Tibial artery (tissue), 4 donors: Measurements from ENCODE around the gene WDR43.

ENCODE experiments used
- DNase-seq, 2 donors: peaks; one replicate each; pipeline ENCODE4 v3.0.0-alpha.2; 2019
- H3K27ac ChIP-seq, 2 donors: fragments of 200-600 bp; sonication (generic) in 1 of 2; 1 replicate in 1 of 2; 2 replicates in 1 of 2; pipeline ENCODE4 v1.5.1; 2018 to 2019; ENCODE audit warnings: mild to moderate bottlenecking in 1 of 2
- H3K27me3 ChIP-seq, 2 donors: fragments of 200-600 bp; sonication (generic) in 1 of 2; one replicate each; pipeline versions ENCODE4 v1.5.1 to v1.6.0; 2016 to 2019
- H3K36me3 ChIP-seq, 3 donors: fragments of 200-600 bp; sonication (generic) in 2 of 3; one replicate each; pipeline ENCODE4 v1.5.1; 2016 to 2019; ENCODE audit warnings: mild to moderate bottlenecking in 2 of 3
- H3K4me1 ChIP-seq, 4 donors: fragments of 200-600 bp; sonication (generic) in 2 of 4; 1 replicate in 3 of 4; 2 replicates in 1 of 4; pipeline ENCODE4 v1.5.1; 2016 to 2019
- H3K4me3 ChIP-seq, 2 donors: fragments of 200-600 bp; sonication (generic) in 1 of 2; 1 replicate in 1 of 2; 2 replicates in 1 of 2; pipeline ENCODE4 v1.5.1; 2018 to 2019; ENCODE audit warnings: mild to moderate bottlenecking in 2 of 2
- H3K9me3 ChIP-seq, 3 donors: fragments of 200-600 bp; sonication (generic) in 1 of 3; one replicate each; pipeline ENCODE4 v1.5.1; 2016 to 2019
- CTCF ChIP-seq, 2 experiments: fragments of 200-600 bp in 1 of 2; fragments of 450-650 bp in 1 of 2; IDR thresholded peaks; one replicate each; pipeline ENCODE4 v1.5.1; 2017 to 2019; ENCODE audit warnings: antibody characterized with exemption in 2 of 2, mild to moderate bottlenecking in 1 of 2, moderate library complexity in 1 of 2
- intact Hi-C: fragments of 100-400 bp; cut with DNase I; formaldehyde crosslinking; loops from one replicate; pipeline ENCODE4 v1.15.0; 2023; ENCODE audit warnings: low total_unique reads

WDR43 gene

DNA sequence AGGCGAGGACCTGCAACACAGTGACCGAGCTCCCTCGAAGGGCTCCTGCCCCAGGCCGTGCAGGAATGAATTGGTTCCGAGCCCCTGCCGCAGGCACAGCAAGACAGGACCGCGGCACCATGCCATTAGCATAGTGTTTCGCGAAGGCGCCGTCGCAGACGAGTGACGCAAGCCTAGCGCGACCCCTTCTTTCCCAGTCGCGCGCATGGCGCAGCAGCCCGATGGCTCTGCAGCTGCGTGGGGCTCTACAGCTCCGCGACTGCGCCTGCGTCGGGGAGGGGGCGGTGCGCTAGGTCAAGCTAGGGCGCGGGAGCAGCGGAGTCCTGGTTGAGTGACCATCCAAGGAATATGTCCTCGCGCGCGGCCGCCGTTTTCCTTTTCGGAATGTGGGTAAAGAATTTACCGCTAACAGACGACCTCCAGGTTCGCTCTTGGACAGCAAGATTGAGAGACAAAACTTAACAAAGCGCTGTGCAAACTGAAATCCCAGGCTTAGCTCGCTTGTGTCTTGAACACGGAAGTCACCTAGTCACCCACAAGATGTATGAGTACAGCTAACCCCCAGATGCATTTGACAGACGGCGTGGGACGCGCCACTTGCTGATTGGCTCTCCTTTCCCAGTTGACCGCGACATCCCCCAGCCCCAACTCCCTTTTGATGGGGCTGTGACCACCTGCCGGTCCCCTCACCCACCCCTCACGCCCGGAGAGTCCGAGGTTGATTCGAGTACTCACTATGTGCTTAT is 24.1 kb upstream of the WDR43 start, which contains the start of gene TRMT61B:
TRMT61B (minus strand) TSS at position 164 of the 746 bp plus-strand sequence; CDS start at position 132, 32 bp downstream.
- H3K27me3 ChIP-seq = no peaks in the 10 kb centered on the region

DNA sequence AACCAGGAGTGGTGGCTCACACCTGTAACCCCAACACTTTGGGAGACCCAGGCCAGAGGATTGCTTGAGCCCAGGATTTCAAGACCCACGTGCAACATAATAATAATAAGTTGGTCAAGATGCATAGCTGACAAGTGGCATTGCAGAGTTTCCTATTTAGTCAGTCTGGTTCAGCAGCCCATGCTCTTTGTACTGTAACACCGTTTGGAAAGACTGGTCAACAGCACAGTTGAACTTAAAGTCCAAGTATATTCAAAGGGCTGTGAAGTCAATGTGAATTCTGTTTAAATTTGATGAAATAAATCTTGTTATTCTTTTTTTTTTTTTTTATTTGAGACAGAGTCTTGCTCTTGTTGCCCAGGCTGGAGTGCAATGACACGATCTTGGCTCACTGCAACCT is 22.8 kb upstream of the WDR43 start:
- H3K27me3 ChIP-seq = no peaks in the 10 kb centered on the region
- no peaks in the 10 kb centered on the region for H3K36me3 ChIP-seq
- no peak for TF ChIP-seq CTCF (IDR thresholded peaks at IDR 0.05)
- H3K4me1 ChIP-seq = peaks cover 0 to 34% (median 23%) of the 10 kb centered on the region in 4 donors
- no peaks in the 10 kb centered on the region for H3K9me3 ChIP-seq
- H3K27ac ChIP-seq = no peak overlapping the region
- intact Hi-C loops = no loop called here
- no peak overlapping the region for H3K4me3 ChIP-seq
- no peak for DNase-seq

More for the DNA sequence above, 24.1 kb upstream of the WDR43 start, which contains the start of gene TRMT61B:
- H3K27ac ChIP-seq = peak within 1 kb of the TSS; percentile 69 to 76
- peak; percentile 96 for DNase-seq
- H3K4me3 ChIP-seq = peak within 1 kb of the TSS; percentile 68 to 72
- TF ChIP-seq CTCF (IDR thresholded peaks at IDR 0.05) = peak in 1 of 2 experiments; percentile 28
- no peaks in the 10 kb centered on the region for H3K36me3 ChIP-seq
- H3K4me1 ChIP-seq = peaks cover 0 to 34% (median 23%) of the 10 kb centered on the region in 4 donors
- intact Hi-C loops = no loop called here
- H3K9me3 ChIP-seq = no peaks in the 10 kb centered on the region

GRCh38 chr2:28880193-28880592 is 14.3 kb upstream of the WDR43 start:
- Histone ChIP-seq H3K4me3 (no peak overlapping the region), H3K36me3 (no peaks in the 10 kb centered on the region), H3K9me3 (no peaks in the 10 kb centered on the region), H3K27ac (no peak overlapping the region), H3K27me3 (peaks cover 0 to 9% of the 10 kb centered on the region in 2 donors), H3K4me1 (no peaks in the 10 kb centered on the region)
- no peak for TF ChIP-seq CTCF (IDR thresholded peaks at IDR 0.05)
- intact Hi-C loops = loop anchor here (10.0 kb wide), 1 partner anchor 315 kb away; no protein-coding TSS in a partner anchor
- no peak for DNase-seq

- no peak overlapping the region for H3K27ac ChIP-seq
- H3K4me3 ChIP-seq = peak overlapping the region in 1 of 2 donors; percentile 98
- DNase-seq = peak in 1 of 2 donors; percentile 62
- no peak for TF ChIP-seq CTCF (IDR thresholded peaks at IDR 0.05)
- H3K27me3 ChIP-seq = no peaks in the 10 kb centered on the region
- H3K4me1 ChIP-seq = peaks cover 0 to 34% (median 20%) of the 10 kb centered on the region in 4 donors
- H3K36me3 ChIP-seq = no peaks in the 10 kb centered on the region
- intact Hi-C loops = no loop called here
- H3K9me3 ChIP-seq = no peaks in the 10 kb centered on the region
Observed at GRCh38 chr2:28893488-28893887, 979 bp upstream of the WDR43 start.

GRCh38 chr2:28895189-28895893 is 874 bp downstream of the WDR43 start:
- no peak for TF ChIP-seq CTCF (IDR thresholded peaks at IDR 0.05)
- Histone ChIP-seq H3K27me3 (no peaks in the 10 kb centered on the region), H3K27ac (peak overlapping the region; percentile 77 to 82), H3K4me3 (peak overlapping the region; percentile 97 to 98), H3K4me1 (peaks cover 0 to 39% (median 20%) of the 10 kb centered on the region in 4 donors), H3K9me3 (no peaks in the 10 kb centered on the region), H3K36me3 (no peaks in the 10 kb centered on the region)
- peak in 1 of 2 donors; percentile 27 for DNase-seq
- intact Hi-C loops = no loop called here
